K562 treated with DMSO at 1 percent for 12 hours (cell line): ENCODE results near the gene TXNRD1. TPM values are rescaled to one million over a fixed set of nuclear protein-coding genes. Genes with fewer than 3 reads are reported as not detected.

Source experiments
- total RNA-seq: library from RNA; unstranded; fragments of 300-600 nt; gene quantifications from 2 replicates; pipeline ENCODE4 v1.2.3, GENCODE V29; 2022; ENCODE audit not compliant: insufficient read depth

The TXNRD1 gene
- total RNA-seq = 51.3 and 126 TPM in 2 replicates

DNA sequence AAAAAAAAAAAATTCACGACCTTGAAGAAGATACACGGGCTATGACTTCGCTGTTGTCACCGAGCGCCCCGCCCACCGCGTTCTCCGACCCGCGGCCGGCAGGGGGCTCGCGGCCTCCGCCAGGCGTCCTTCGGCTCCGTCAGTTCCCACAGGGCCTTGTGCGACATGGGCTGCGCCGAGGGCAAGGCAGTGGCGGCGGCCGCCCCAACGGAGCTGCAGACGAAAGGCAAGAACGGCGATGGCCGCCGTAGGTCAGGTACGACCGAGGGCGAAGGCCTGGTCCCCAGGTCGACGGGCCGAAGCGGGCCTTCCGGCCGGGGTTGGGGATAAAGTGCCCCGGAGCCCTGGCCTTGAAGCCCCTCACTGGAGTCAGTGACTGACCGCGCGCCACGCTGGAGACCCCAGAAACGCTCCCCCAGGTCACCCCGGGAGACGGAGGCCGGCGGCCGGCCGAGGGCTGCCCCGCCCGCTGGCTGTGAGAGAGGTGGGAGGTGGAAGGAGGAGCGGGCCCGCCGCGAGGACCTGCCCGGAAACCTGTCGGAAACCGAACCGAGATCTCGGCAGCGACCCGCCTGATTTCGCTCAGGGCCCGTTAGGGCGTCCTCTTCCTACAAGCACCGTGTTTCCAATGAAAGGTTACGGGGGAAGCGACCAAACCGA lies at the start of gene TXNRD1:
Gene TXNRD1, plus strand, starts transcription at position 142 of the 660 bp plus-strand sequence. Its CDS starts 24 bp downstream, at position 166.

GRCh38 chr12:104303538-104304151 lies 88.1 kb downstream of the TXNRD1 start, which contains the start of gene EID3:
TSS of gene EID3 (plus strand) at chr12:104303739. CDS start at chr12:104303935, 196 bp downstream.

Other genes starting within 250 kb of the TXNRD1 start
- gene TDG, start 249.9 kb upstream of the TXNRD1 start, total RNA-seq = 15.5 and 37.8 TPM in 2 replicates
- gene GLT8D2, start 165.6 kb upstream of the TXNRD1 start, total RNA-seq = not detected in 2 replicates
- gene HCFC2, start 151.2 kb upstream of the TXNRD1 start, total RNA-seq = 0.77 and 6.6 TPM in 2 replicates
- 12.3 and 25.5 TPM in 2 replicates for gene NFYB, start 77.6 kb upstream of the TXNRD1 start, total RNA-seq
- 0.64 TPM in 1 of 2 replicates, not detected in the other for gene EID3, start 88.0 kb downstream of the TXNRD1 start, total RNA-seq
- 14.8 and 29.5 TPM in 2 replicates for gene CHST11, start 241.2 kb downstream of the TXNRD1 start, total RNA-seq